K562 (cell line): Measurements from ENCODE around the gene TAGLN3. TPM values are rescaled to one million over a fixed set of nuclear protein-coding genes. Genes with fewer than 3 reads are reported as not detected.

Experiments
- ATAC-seq: fragments of 200-7000 bp; cut with Tn5 transposase; 3 replicates; pipeline ENCODE4 v1.9.1; 2020; ENCODE audit warnings: moderate library complexity
- BruUV-seq: library from RNA; stranded (reverse); fragments of 400-500 nt; replicated peaks from 2 replicates; lab custom pipeline; 2021; lab: Mats Ljungman, UMichigan
- CTCF ChIA-PET: fragments of 300-600 bp; formaldehyde crosslinking; extraction: SDS; loops from one replicate; lab custom pipeline; 2021; ENCODE audit warnings: low intra/inter-chr PET ratio; lab: Yijun Ruan, JAX
- POLR2A ChIA-PET: fragments of 300-600, 350-650 bp; sonication (Branson Sonifier 250); formaldehyde crosslinking; extraction: SDS; loops from one replicate; lab custom pipeline; 2021; ENCODE audit warnings: antibody characterized with exemption, inconsistent platforms; lab: Yijun Ruan, JAX
- DNase-seq, 4 experiments: peaks; one replicate each; pipeline versions ENCODE4 v3.0.0 to v3.0.0-alpha.2; 2011 to 2018; ENCODE audit warnings: low spot score in 3 of 4, mixed read lengths in 3 of 4; ENCODE audit errors: extremely low read depth in 1 of 4
- FAIRE-seq: peaks from 2 replicates; lab custom pipeline; 2011; peaks lifted over from hg19 to GRCh38; lab: Jason Lieb, UNC
- H2AFZ ChIP-seq: 2 replicates; pipeline ENCODE4 v1.6.0; 2011; ENCODE audit warnings: low read depth, low read length, control low read depth, inconsistent platforms
- H3K27ac ChIP-seq: fragments of 200-600 bp; 3 replicates; pipeline ENCODE4 v1.8.0; 2011; ENCODE audit warnings: low read depth, mild to moderate bottlenecking, control low read depth, inconsistent platforms, low read length, moderate library complexity, mixed read lengths; ENCODE audit errors: extremely low read depth
- H3K27me3 ChIP-seq, 2 experiments: fragments of 300-600 bp in 1 of 2; 2 replicates in 1 of 2; 3 replicates in 1 of 2; pipeline versions ENCODE4 v1.6.0 to v1.8.0; 2011; ENCODE audit warnings: inconsistent platforms in 2 of 2, low read length in 2 of 2, mild to moderate bottlenecking in 1 of 2, mixed read lengths in 1 of 2, moderate library complexity in 1 of 2; ENCODE audit not compliant: control insufficient read depth in 2 of 2, insufficient read depth in 2 of 2
- H3K36me3 ChIP-seq: fragments of 300-600 bp; 3 replicates; pipeline ENCODE4 v1.8.0; 2011; ENCODE audit warnings: mild to moderate bottlenecking, low read length, inconsistent platforms; ENCODE audit not compliant: control insufficient read depth, insufficient read depth
- H3K4me1 ChIP-seq, 2 experiments: fragments of 200-600 bp in 1 of 2; replicated peaks in 1 of 2; 2 replicates in 1 of 2; 3 replicates in 1 of 2; pipeline versions ENCODE4 v1.5.1 to v1.8.0; 2011; ENCODE audit warnings: inconsistent platforms in 2 of 2, low read length in 2 of 2, mild to moderate bottlenecking in 1 of 2, mixed read lengths in 1 of 2, moderate library complexity in 1 of 2; ENCODE audit not compliant: control insufficient read depth in 2 of 2, insufficient read depth in 2 of 2
- H3K4me2 ChIP-seq: 2 replicates; pipeline ENCODE4 v1.6.1; 2011; ENCODE audit warnings: low read length, control low read depth, inconsistent platforms, mixed read lengths; ENCODE audit not compliant: insufficient read depth
- H3K4me3 ChIP-seq: fragments of 200-600 bp; sonication (generic), shearing (Covaris generic); 2 replicates; pipeline ENCODE4 v1.5.1; 2016; ENCODE audit warnings: control low read depth, inconsistent platforms
- H3K79me2 ChIP-seq: fragments of 200-600 bp; 3 replicates; pipeline ENCODE4 v1.8.0; 2011; ENCODE audit warnings: low read length, inconsistent platforms; ENCODE audit not compliant: control insufficient read depth, insufficient read depth
- H3K9ac ChIP-seq, 2 experiments: 2 replicates each; pipeline versions ENCODE4 v1.6.0 to v1.6.1; 2011; ENCODE audit warnings: low read depth in 2 of 2, low read length in 2 of 2, control low read depth in 1 of 2, inconsistent platforms in 1 of 2, mild to moderate bottlenecking in 1 of 2, mixed read lengths in 1 of 2; ENCODE audit not compliant: insufficient read depth in 1 of 2
- H3K9me1 ChIP-seq: one replicate; pipeline ENCODE4 v1.6.0; 2011; ENCODE audit warnings: inconsistent platforms, mild to moderate bottlenecking, low read length, moderate library complexity; ENCODE audit not compliant: control insufficient read depth, insufficient read depth
- H3K9me3 ChIP-seq: replicated peaks from 2 replicates; pipeline ENCODE4 v1.5.1; 2011; ENCODE audit warnings: low read depth, low read length, inconsistent platforms; ENCODE audit not compliant: control insufficient read depth, insufficient read depth
- H4K20me1 ChIP-seq: replicated peaks from 2 replicates; pipeline ENCODE4 v1.6.1; 2011; ENCODE audit warnings: low read length, inconsistent platforms, mixed read lengths; ENCODE audit not compliant: control insufficient read depth, insufficient read depth
- CBFA2T2 ChIP-seq: fragments of 450-650 bp; conservative IDR thresholded peaks from 2 replicates; pipeline ENCODE4 v1.6.1; 2017; ENCODE audit warnings: mild to moderate bottlenecking
- CREBBP ChIP-seq: IDR thresholded peaks from one replicate; pipeline ENCODE4 v1.6.1; 2012; ENCODE audit warnings: low read depth, mild to moderate bottlenecking, control low read depth, inconsistent platforms, low read length
- EP400 ChIP-seq: fragments of 450-650 bp; IDR thresholded peaks from 2 replicates; pipeline ENCODE4 v1.6.1; 2017; ENCODE audit warnings: antibody characterized with exemption, mild to moderate bottlenecking, moderate library complexity
- ETV5 ChIP-seq: sonication (generic); formaldehyde crosslinking; IDR thresholded peaks from 2 replicates; pipeline ENCODE4 v1.4.0; 2020; ENCODE audit warnings: low read depth, mild to moderate bottlenecking, missing genetic modification reagents
- HDAC1 ChIP-seq, 2 experiments: fragments of 450-650 bp; IDR thresholded peaks; 2 replicates each; pipeline ENCODE4 v1.6.1; 2016 to 2017; ENCODE audit warnings: inconsistent platforms in 1 of 2, mild to moderate bottlenecking in 1 of 2, moderate library complexity in 1 of 2
- HDAC8 ChIP-seq: fragments of 450-650 bp; IDR thresholded peaks from 2 replicates; pipeline ENCODE4 v1.6.1; 2016; ENCODE audit warnings: mild to moderate bottlenecking, missing genetic modification characterization, moderate library complexity, missing compliant biosample characterization
- HINFP ChIP-seq: fragments of 450-650 bp; conservative IDR thresholded peaks from 2 replicates; pipeline ENCODE4 v1.6.1; 2016; ENCODE audit warnings: missing genetic modification characterization, low read depth, mild to moderate bottlenecking, control low read depth, missing compliant biosample characterization
- HMGXB4 ChIP-seq: sonication (generic); formaldehyde crosslinking; IDR thresholded peaks from 2 replicates; pipeline ENCODE4 v1.8.1; 2023; ENCODE audit warnings: mild to moderate bottlenecking, missing genetic modification reagents
- MAFK ChIP-seq: IDR thresholded peaks from 2 replicates; pipeline ENCODE4 v1.6.1; 2011; ENCODE audit warnings: low read length, improper control_type of control experiment
- MYNN ChIP-seq, 2 experiments: sonication (generic); formaldehyde crosslinking in 1 of 2; IDR thresholded peaks; 2 replicates each; pipeline versions ENCODE4 v1.5.0 to v1.6.1; 2016 to 2020; ENCODE audit warnings: antibody characterized with exemption in 1 of 2, missing genetic modification reagents in 1 of 2
- PHF8 ChIP-seq: fragments of 200-600 bp; sonication (generic); IDR thresholded peaks from 2 replicates; pipeline ENCODE4 v1.6.1; 2012; ENCODE audit warnings: mixed run types, mild to moderate bottlenecking, inconsistent platforms, low read length, moderate library complexity, borderline replicate concordance
- POLR2H ChIP-seq: IDR thresholded peaks from 2 replicates; pipeline ENCODE4 v1.6.1; 2016; ENCODE audit warnings: missing genetic modification characterization, low read depth, mild to moderate bottlenecking, control low read depth, missing compliant biosample characterization, moderate library complexity
- POLR3G ChIP-seq: IDR thresholded peaks from 2 replicates; pipeline ENCODE4 v1.6.1; 2011; ENCODE audit not compliant: insufficient read length, insufficient replicate concordance; ENCODE audit errors: extremely low read depth
- RFX5 ChIP-seq: IDR thresholded peaks from 2 replicates; pipeline ENCODE4 v1.6.1; 2011; ENCODE audit warnings: low read depth, mild to moderate bottlenecking, improper control_type of control experiment, low read length
- SRSF9 ChIP-seq: fragments of 200-400 bp; formaldehyde crosslinking; IDR thresholded peaks from 2 replicates; pipeline ENCODE4 v1.6.1; 2017; ENCODE audit warnings: low read depth, low read length, borderline replicate concordance
- SUPT5H ChIP-seq: fragments of 450-650 bp; IDR thresholded peaks from 2 replicates; pipeline ENCODE4 v1.6.1; 2016
- THRAP3 ChIP-seq: fragments of 450-650 bp; IDR thresholded peaks from 2 replicates; pipeline ENCODE4 v1.6.1; 2016; ENCODE audit warnings: mild to moderate bottlenecking, inconsistent platforms, borderline replicate concordance
- TSC22D4 ChIP-seq: fragments of 450-650 bp; IDR thresholded peaks from 2 replicates; pipeline ENCODE4 v1.6.1; 2016; ENCODE audit warnings: missing genetic modification characterization, missing biosample characterization, control low read depth
- ZNF12 ChIP-seq: sonication (generic); formaldehyde crosslinking; IDR thresholded peaks from 2 replicates; pipeline ENCODE4 v1.4.0; 2020; ENCODE audit warnings: mild to moderate bottlenecking, missing genetic modification reagents
- ZNF282 ChIP-seq: sonication (generic); formaldehyde crosslinking; IDR thresholded peaks from 2 replicates; pipeline ENCODE4 v1.8.1; 2023; ENCODE audit warnings: missing genetic modification reagents
- WGBS: fragments of 100-300 bp; shearing (Covaris generic); methylation state at CpG from one replicate; pipeline ENCODE4 v1.1.6; 2016; ENCODE audit warnings: low coverage, mixed read lengths; ENCODE audit not compliant: insufficient coverage; ENCODE audit errors: missing lambda C conversion rate; 5-methylcytosine and 5-hydroxymethylcytosine counted together
- in situ Hi-C: fragments of 300-500 bp; cut with MboI; formaldehyde crosslinking; loops from 4 replicates; pipeline ENCODE4 v1.15.0; 2018; ENCODE audit warnings: inconsistent platforms, mixed read lengths
- intact Hi-C: fragments of 100-400 bp; cut with micrococcal nuclease; formaldehyde crosslinking; loops from 2 replicates; pipeline ENCODE4 v1.14.2; 2022
- polyA plus RNA-seq, 8 experiments: library from polyadenylated mRNA; depleted of rRNA in 4 of 8; stranded (reverse) in 5 of 8; unstranded in 3 of 8; fragments of >200 nt; fragmentation: Nextera tagmentation in 2 of 8; fragmentation: Illumina TruSeq in 1 of 8; extraction: Ambion mirVana in 2 of 8; extraction: Trizol in 1 of 8; gene quantifications; 2 replicates each; pipeline versions ENCODE4 v1.2.1 to v1.2.3, GENCODE V29; 2011 to 2014; ENCODE audit warnings: inconsistent platforms in 1 of 8, missing spikeins in 1 of 8
- total RNA-seq, 7 experiments: library from RNA; depleted of rRNA in 6 of 7; stranded (reverse); fragments of >200 nt in 6 of 7; fragmentation: Illumina TruSeq in 2 of 7; extraction: Trizol in 2 of 7; gene quantifications; 2 replicates each; pipeline versions ENCODE4 v1.2.1 to v1.2.3, GENCODE V29; 2011 to 2021; ENCODE audit warnings: low replicate concordance in 1 of 7

Gene TAGLN3
- total and polyA plus RNA-seq, 9 of the 15 experiments (the other 6 are each of a cell fraction or from before 2014, with no cell fraction given): 0.06 TPM; not detected in 7

GRCh38 chr3:111978583-111979433 lies 19.9 kb upstream of the TAGLN3 start, which contains the start of gene ABHD10:
Gene ABHD10, plus strand, starts transcription at chr3:111979026. Its CDS starts 36 bp downstream, at chr3:111979062.
- CTCF ChIA-PET: no interaction called here
- FAIRE-seq: peak; percentile 94
- POLR2A ChIA-PET: interaction anchor here (0.6 to 2.4 kb wide), 8 partner anchors 9 to 206 kb away, joined by 3 to 10 read pairs (median 4); no protein-coding TSS in a partner anchor
- TF ChIP-seq HINFP (tag): no peak
- peak in 1 of 2 experiments; percentile 15; a peak in 1 of 4 replicates for TF ChIP-seq HDAC1 (IDR thresholded peaks at IDR 0.05)
- peak; percentile 83 for TF ChIP-seq SUPT5H
- no peak for TF ChIP-seq ZNF12 (CRISPR knock-in tag)
- peak; percentile 91 for TF ChIP-seq PHF8
- peak; percentile 69 for TF ChIP-seq EP400
- TF ChIP-seq THRAP3: no peak
- TF ChIP-seq SRSF9: no peak
- TF ChIP-seq ZNF282: no peak
- TF ChIP-seq HDAC8 (tag): no peak
- no peak for TF ChIP-seq ETV5 (CRISPR knock-in tag)
- TF ChIP-seq MAFK: no peak
- no peak for TF ChIP-seq TSC22D4 (tag)
- no peak for TF ChIP-seq MYNN (IDR thresholded peaks at IDR 0.05)
- TF ChIP-seq MYNN (CRISPR knock-in tag; IDR thresholded peaks at IDR 0.05): no peak
- no peak for TF ChIP-seq HMGXB4 (CRISPR knock-in tag)
- no peak for TF ChIP-seq CREBBP
- no peak for TF ChIP-seq POLR3G
- TF ChIP-seq RFX5: no peak
- TF ChIP-seq CBFA2T2: no peak
- TF ChIP-seq POLR2H (tag): no peak

More at GRCh38 chr3:111978583-111979433, 19.9 kb upstream of the TAGLN3 start, which contains the start of gene ABHD10:
- intact Hi-C loops (no loop called here), in situ Hi-C loops (no loop called here)
- Histone ChIP-seq H3K27me3 (peaks cover 0 to 2% of the 10 kb centered on the region in 2 experiments; a peak in 1 of 5 replicates), H3K9me3 (no peaks in the 10 kb centered on the region), H2AFZ (peak within 1 kb of the TSS; percentile 88), H3K79me2 (peaks cover 25% of the 10 kb centered on the region), H3K36me3 (peaks cover 8% of the 10 kb centered on the region; the same call in 1 of the 3 replicates), H3K4me1 (no peaks in the 10 kb centered on the region; a peak in 2 of 5 replicates), H3K9ac (peak within 1 kb of the TSS; percentile 72 to 95), H4K20me1 (no peaks in the 10 kb centered on the region), H3K4me2 (peak within 1 kb of the TSS; percentile 81), H3K9me1 (no peaks in the 10 kb centered on the region), H3K4me3 (peak within 1 kb of the TSS; percentile 55), H3K27ac (peak within 1 kb of the TSS; percentile 65)
- BruUV-seq: TSS peak; percentile 63
- peak; percentile 77 to 95 (median 86) for DNase-seq
- peak; percentile 98 for ATAC-seq
- whole genome bisulfite sequencing: 12% methylated on average over 50 of the region's 61 CpGs
